ENCODE measurements around the gene NELFB.

NELFB gene

GRCh38 chr9:137306850-137307254, 51.7 kb downstream of the NELFB start:
- DNase-seq, result no peak

GRCh38 chr9:137307255-137308056, 52.3 kb downstream of the NELFB start:
- DNase-seq, result no peak

GRCh38 chr9:137308057-137308619, 53.0 kb downstream of the NELFB start:
- DNase-seq, result no peak

- DNase-seq, result no peak
Measured at GRCh38 chr9:137309368-137310188, 54.5 kb downstream of the NELFB start.

- DNase-seq, result peak; percentile 9
Measured at GRCh38 chr9:137310189-137311052, 55.3 kb downstream of the NELFB start.

- DNase-seq, result no peak
Measured at GRCh38 chr9:137311171-137311985, 56.3 kb downstream of the NELFB start.

GRCh38 chr9:137311986-137312851, 57.1 kb downstream of the NELFB start:
- no peak for DNase-seq

GRCh38 chr9:137312852-137313325, 57.8 kb downstream of the NELFB start:
- DNase-seq, result no peak

GRCh38 chr9:137313326-137313936, 58.3 kb downstream of the NELFB start:
- DNase-seq, result no peak

- no peak for DNase-seq
Measured at GRCh38 chr9:137313956-137314560, 58.9 kb downstream of the NELFB start.

GRCh38 chr9:137314561-137315560, 59.7 kb downstream of the NELFB start:
- no peak for DNase-seq

GRCh38 chr9:137315581-137316011, 60.5 kb downstream of the NELFB start:
- no peak for DNase-seq

GRCh38 chr9:137316012-137316981, 61.2 kb downstream of the NELFB start:
- no peak for DNase-seq

- no peak for DNase-seq
Measured at GRCh38 chr9:137317021-137317717, 62.0 kb downstream of the NELFB start.

- DNase-seq, result no peak
Measured at GRCh38 chr9:137317718-137318511, 62.8 kb downstream of the NELFB start.

GRCh38 chr9:137318602-137319001, 63.5 kb downstream of the NELFB start:
- no peak for DNase-seq

Data from NCI-H2029 treated with DMSO at 0.1 percent for 48 hours (cell line).